Smooth muscle cell (in vitro differentiated cells): ENCODE data around the gene SPIRE1. TPM values are rescaled to one million over a fixed set of nuclear protein-coding genes. Genes with fewer than 3 reads are reported as not detected.
"Not testable (repeated sequence)": the region's sequence is repeated elsewhere in the genome, so short reads cannot be mapped to it uniquely, and the experiment has no call there.

Source experiments
- DNase-seq: peaks from one replicate; lab custom pipeline; 2025; ENCODE audit not compliant: unreplicated experiment; lab: John Stamatoyannopoulos, UW
- H2AFZ ChIP-seq: fragments of 200-600 bp; sonication (generic); 2 replicates; pipeline ENCODE4 v1.6.0; 2016; ENCODE audit warnings: antibody characterized with exemption, low read depth, mild to moderate bottlenecking
- H3F3A ChIP-seq: fragments of 200-600 bp; sonication (generic); 2 replicates; pipeline ENCODE4 v1.6.0; 2017; ENCODE audit warnings: antibody characterized with exemption, low read depth
- H3K27ac ChIP-seq: fragments of 200-600 bp; sonication (generic); 2 replicates; pipeline ENCODE4 v1.5.1; 2016; ENCODE audit warnings: low read depth, mild to moderate bottlenecking
- H3K27me3 ChIP-seq: fragments of 200-600 bp; sonication (generic); 2 replicates; pipeline ENCODE4 v1.6.1; 2016; ENCODE audit warnings: low read depth, mild to moderate bottlenecking
- H3K36me3 ChIP-seq: fragments of 200-600 bp; sonication (generic); 2 replicates; pipeline ENCODE4 v1.5.1; 2016; ENCODE audit warnings: low read depth
- H3K4me1 ChIP-seq: fragments of 200-600 bp; sonication (generic); 2 replicates; pipeline ENCODE4 v1.5.1; 2016; ENCODE audit warnings: low read depth
- H3K4me2 ChIP-seq: fragments of 200-600 bp; sonication (generic); 2 replicates; pipeline ENCODE4 v1.6.0; 2016; ENCODE audit warnings: mild to moderate bottlenecking
- H3K4me3 ChIP-seq: fragments of 200-600 bp; sonication (generic); 2 replicates; pipeline ENCODE4 v1.5.1; 2016; ENCODE audit warnings: mild to moderate bottlenecking
- H3K79me2 ChIP-seq: fragments of 200-600 bp; sonication (generic); 2 replicates; pipeline ENCODE4 v1.6.0; 2016; ENCODE audit warnings: low read depth, mild to moderate bottlenecking
- H3K9ac ChIP-seq: fragments of 200-600 bp; sonication (generic); 2 replicates; pipeline ENCODE4 v1.6.0; 2016; ENCODE audit warnings: low read depth
- H3K9me3 ChIP-seq: fragments of 200-600 bp; sonication (generic); replicated peaks from 2 replicates; pipeline ENCODE4 v1.5.1; 2016; ENCODE audit warnings: low read depth
- H4K20me1 ChIP-seq: fragments of 200-600 bp; sonication (generic); 2 replicates; pipeline ENCODE4 v1.6.0; 2016; ENCODE audit warnings: low read depth
- WGBS: methylation state at CpG from one replicate; pipeline ENCODE4 v1.1.7; 2016; ENCODE audit warnings: low lambda C conversion rate; 5-methylcytosine and 5-hydroxymethylcytosine counted together
- polyA plus RNA-seq: library from polyadenylated mRNA; unstranded; fragments of >200 nt; fragmentation: Nextera tagmentation; extraction: Ambion mirVana; gene quantifications from 2 replicates; pipeline ENCODE4 v1.2.1, GENCODE V29; 2016
- total RNA-seq: library from RNA; depleted of rRNA; stranded (reverse); fragments of >200 nt; gene quantifications from 2 replicates; pipeline ENCODE4 v1.2.3, GENCODE V29; 2014
- TF ChIP-seq, protein P1 (sequence below): fragments of 200-600 bp; sonication (generic); IDR thresholded peaks from 2 replicates; pipeline ENCODE4 v1.5.1; 2017; ENCODE audit warnings: borderline replicate concordance, mild to moderate bottlenecking, antibody characterized with exemption; ENCODE audit not compliant: insufficient read depth, poor library complexity, severe bottlenecking

SPIRE1 gene
- total and polyA plus RNA-seq, 2 experiments from 2014 or later, result 12.6 to 18.1 TPM

DNA sequence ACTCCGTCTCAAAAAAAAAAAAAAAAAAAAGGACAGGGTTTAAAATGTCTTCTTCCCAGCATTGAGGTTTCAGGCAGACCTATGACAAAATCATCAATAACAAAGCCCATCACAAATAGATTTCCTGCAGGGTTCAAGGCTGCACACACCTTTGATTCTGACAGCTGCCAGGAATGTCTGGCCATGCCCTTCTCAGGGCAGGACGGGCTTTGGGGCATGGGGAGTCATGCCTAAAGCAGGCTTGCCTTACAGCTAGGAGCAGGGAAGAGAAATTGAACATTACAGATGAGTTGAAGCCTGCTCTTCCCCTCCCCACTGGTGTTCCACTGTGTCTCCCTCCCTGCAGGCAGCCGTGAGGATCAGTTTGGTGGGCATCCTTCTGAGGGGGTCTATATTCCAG lies 246.5 kb downstream of the SPIRE1 start:
- Histone ChIP-seq H3K9ac (no peak overlapping the region), H3K27me3 (no peaks in the 10 kb centered on the region), H3K4me2 (no peak overlapping the region), H3K4me1 (peaks cover 6% of the 10 kb centered on the region), H3K36me3 (no peaks in the 10 kb centered on the region), H3K27ac (no peak overlapping the region), H3K9me3 (no peaks in the 10 kb centered on the region), H3K4me3 (no peak overlapping the region), H4K20me1 (no peaks in the 10 kb centered on the region), H3F3A (no peaks in the 10 kb centered on the region), H2AFZ (no peak overlapping the region), H3K79me2 (peaks cover 11% of the 10 kb centered on the region)
- DNase-seq, result no peak
- WGBS, result 96% methylated on average over 2 of the region's 3 CpGs
- TF ChIP-seq, protein P1, sequence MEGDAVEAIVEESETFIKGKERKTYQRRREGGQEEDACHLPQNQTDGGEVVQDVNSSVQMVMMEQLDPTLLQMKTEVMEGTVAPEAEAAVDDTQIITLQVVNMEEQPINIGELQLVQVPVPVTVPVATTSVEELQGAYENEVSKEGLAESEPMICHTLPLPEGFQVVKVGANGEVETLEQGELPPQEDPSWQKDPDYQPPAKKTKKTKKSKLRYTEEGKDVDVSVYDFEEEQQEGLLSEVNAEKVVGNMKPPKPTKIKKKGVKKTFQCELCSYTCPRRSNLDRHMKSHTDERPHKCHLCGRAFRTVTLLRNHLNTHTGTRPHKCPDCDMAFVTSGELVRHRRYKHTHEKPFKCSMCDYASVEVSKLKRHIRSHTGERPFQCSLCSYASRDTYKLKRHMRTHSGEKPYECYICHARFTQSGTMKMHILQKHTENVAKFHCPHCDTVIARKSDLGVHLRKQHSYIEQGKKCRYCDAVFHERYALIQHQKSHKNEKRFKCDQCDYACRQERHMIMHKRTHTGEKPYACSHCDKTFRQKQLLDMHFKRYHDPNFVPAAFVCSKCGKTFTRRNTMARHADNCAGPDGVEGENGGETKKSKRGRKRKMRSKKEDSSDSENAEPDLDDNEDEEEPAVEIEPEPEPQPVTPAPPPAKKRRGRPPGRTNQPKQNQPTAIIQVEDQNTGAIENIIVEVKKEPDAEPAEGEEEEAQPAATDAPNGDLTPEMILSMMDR, result no peak

DNA sequence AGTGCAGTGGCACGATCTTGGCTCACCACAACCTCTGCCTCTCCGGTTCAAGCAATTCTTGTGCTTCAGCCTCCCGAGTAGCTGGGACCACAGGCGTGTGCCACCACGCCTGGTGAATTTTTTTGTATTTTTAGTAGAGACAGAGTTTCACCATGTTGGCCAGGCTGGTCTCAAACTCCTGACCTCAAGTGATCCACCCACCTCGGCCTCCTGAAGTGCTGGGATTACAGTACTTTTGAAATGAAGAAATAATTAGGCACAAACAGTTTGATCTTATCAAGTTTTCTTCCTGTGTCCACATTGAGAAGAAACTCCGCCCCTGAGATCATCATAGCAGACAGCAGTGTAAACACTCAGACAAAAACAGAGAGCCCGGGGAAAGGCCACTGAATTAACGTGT lies 247.2 kb downstream of the SPIRE1 start:
- not testable (repeated sequence) for H2AFZ ChIP-seq, H3K9me3 ChIP-seq, H3K36me3 ChIP-seq, H3K27ac ChIP-seq, H3K4me2 ChIP-seq, H4K20me1 ChIP-seq, H3K9ac ChIP-seq, H3K4me3 ChIP-seq, H3F3A ChIP-seq, H3K27me3 ChIP-seq, H3K4me1 ChIP-seq, DNase-seq
- 84% methylated on average over 9 of the region's 9 CpGs for WGBS
- H3K79me2 ChIP-seq, result peaks cover 11% of the 10 kb centered on the region

DNA sequence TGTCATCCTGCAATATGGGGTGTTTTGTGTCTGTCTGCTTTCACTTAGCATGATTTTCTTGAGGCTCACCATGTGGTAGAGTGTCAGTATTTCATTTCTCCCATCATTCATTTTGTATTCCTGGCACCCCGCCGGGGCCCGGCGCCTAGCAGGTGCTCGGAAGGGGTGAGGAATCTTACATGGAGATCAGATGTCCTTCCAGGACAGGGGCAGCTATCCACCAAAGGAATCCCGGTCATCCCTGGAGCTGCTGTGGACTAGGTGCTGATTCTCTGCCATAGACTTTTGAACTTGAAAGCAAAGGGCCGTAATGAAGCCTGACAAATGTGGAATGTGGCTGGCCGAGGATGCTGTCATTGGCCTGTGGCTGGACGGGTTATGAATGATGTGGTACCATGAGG lies 247.8 kb downstream of the SPIRE1 start:
- Histone ChIP-seq H2AFZ (no peak overlapping the region), H3K9me3 (no peaks in the 10 kb centered on the region), H3F3A (no peaks in the 10 kb centered on the region), H3K4me1 (no peaks in the 10 kb centered on the region), H3K4me3 (no peak overlapping the region), H4K20me1 (no peaks in the 10 kb centered on the region), H3K27ac (no peak overlapping the region), H3K9ac (no peak overlapping the region), H3K36me3 (no peaks in the 10 kb centered on the region), H3K27me3 (no peaks in the 10 kb centered on the region), H3K4me2 (no peak overlapping the region), H3K79me2 (peaks cover 11% of the 10 kb centered on the region)
- WGBS, result 92% methylated on average over 9 of the region's 9 CpGs
- no peak for DNase-seq
- TF ChIP-seq, protein P1, result no peak

DNA sequence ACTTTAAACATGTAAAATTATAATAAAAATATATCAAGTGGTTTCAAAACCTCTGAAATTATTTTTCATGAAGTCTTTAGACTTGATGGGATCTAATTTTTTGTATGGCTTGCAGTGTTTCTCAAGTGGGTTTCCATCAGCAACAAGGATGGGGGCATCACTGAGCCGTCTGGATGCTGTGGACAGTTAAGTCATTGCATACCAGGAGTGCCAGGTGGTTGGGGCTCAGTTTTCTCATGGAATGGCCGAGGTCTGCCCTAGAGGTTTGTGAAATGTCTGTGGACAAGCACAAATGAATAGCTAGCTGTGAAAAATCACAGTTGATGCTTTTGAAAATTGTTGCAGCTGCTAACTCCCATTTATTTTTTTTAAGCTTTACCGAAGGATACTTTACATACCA lies 248.4 kb downstream of the SPIRE1 start:
- no peak overlapping the region for H3K4me2 ChIP-seq
- 73% methylated on average over 3 of the region's 3 CpGs for WGBS
- peaks cover 2% of the 10 kb centered on the region for H3F3A ChIP-seq
- H3K9ac ChIP-seq, result no peak overlapping the region
- TF ChIP-seq, protein P1, result no peak
- H3K4me1 ChIP-seq, result no peaks in the 10 kb centered on the region
- no peak overlapping the region for H3K27ac ChIP-seq
- no peaks in the 10 kb centered on the region for H3K36me3 ChIP-seq
- H3K9me3 ChIP-seq, result no peaks in the 10 kb centered on the region
- no peaks in the 10 kb centered on the region for H4K20me1 ChIP-seq
- H3K4me3 ChIP-seq, result no peak overlapping the region
- H3K27me3 ChIP-seq, result no peaks in the 10 kb centered on the region
- no peak for DNase-seq
- H3K79me2 ChIP-seq, result peaks cover 11% of the 10 kb centered on the region
- no peak overlapping the region for H2AFZ ChIP-seq
